GM19468 (cell line): ENCODE results near the gene HMX2.

Experiments
- ATAC-seq: cut with Tn5 transposase; IDR thresholded peaks from one replicate; pipeline ENCODE4 v1.9.1; 2021; ENCODE audit warnings: mild to moderate bottlenecking, moderate library complexity, moderate number of reproducible peaks; ENCODE audit not compliant: unreplicated experiment; ENCODE audit errors: extremely low read depth

The HMX2 gene

GRCh38 chr10:123180101-123181090 is 32.5 kb downstream of the HMX2 start:
- no peak for ATAC-seq

DNA sequence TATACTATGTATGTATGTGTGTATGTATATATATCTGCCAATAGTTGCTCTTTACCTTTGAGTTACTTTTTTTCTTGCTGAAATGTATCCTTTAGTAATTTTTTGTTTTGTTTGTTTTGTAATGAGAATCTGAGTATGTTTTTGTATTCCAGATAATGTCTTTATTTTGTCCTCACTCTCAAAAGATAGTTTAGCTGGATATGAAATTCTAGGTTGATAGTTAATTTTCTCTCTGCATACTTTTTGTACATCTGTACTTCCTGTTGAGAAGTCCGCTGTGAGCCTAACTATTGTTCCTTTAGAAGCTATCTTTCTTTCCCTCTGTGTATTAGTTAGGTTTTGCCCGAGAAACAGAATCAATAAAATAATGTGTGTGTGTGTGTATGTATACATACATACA is 35.8 kb downstream of the HMX2 start:
- ATAC-seq = no peak

DNA sequence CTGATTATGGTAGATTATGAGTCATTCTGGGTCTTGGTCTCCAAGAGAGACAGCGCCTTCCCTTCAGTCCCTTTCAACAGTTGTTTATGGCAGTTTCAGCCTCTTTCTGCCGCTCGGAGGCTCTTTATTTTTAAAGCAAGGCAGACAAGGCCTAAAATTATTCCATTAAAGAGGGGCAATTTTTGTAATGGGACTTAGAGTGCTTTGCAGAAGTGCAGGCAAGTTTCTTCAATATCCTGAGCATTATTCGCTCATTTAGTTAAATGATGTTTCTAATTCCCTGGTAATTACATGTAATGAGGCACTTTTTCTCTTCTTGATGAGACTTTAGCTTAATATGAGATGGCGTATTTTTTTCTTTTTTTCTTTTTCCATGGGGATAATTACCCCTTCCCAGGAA is 39.8 kb downstream of the HMX2 start:
- no peak for ATAC-seq

DNA sequence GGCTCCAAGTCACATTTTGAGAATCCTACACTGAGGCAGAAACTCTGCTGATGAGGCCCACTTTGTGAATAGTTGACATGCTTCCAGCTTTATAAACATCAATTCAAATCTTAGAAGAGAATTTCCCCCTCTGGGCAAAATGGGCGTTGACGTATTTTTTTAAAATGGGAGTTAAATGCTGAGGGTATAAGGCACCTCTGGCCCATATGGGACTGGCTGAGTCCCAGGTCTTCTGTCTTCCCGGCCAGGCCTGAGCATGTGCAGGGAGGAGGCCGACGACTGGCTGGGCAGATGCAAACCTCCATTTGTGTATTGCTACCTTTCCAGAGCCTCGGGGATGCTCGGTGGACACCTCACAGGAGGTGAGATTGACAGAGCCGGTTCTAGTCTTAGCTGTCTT is 44.0 kb downstream of the HMX2 start:
- ATAC-seq = no peak

DNA sequence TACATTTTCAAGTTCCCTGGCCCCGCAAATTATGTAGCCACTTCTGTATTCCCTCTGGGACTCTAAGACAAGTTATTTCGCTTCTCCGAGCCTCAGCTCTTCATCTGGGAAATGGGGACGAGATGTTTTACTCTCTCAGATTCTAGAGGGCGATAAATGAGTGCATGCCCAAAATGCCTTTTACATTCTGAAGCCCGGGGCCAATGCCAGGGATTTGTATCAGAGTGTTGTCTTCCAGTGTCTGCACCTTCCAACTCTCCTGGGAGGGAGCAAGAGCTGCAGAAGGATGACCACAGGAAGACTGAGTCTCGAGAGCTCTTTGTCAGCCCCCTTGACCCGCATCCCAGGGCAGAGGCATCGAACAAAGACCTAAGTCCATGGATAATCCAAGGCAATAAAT is 46.1 kb downstream of the HMX2 start:
- no peak for ATAC-seq
